ENCODE measurements around the gene TAF5. TPM values are rescaled to one million over a fixed set of nuclear protein-coding genes. Genes with fewer than 3 reads are reported as not detected.
"Not testable (repeated sequence)": the region's sequence is repeated elsewhere in the genome, so short reads cannot be mapped to it uniquely, and the experiment has no call there.

Gene TAF5
- total RNA-seq, 1 experiment from 2014 or later = 5.5 TPM

DNA sequence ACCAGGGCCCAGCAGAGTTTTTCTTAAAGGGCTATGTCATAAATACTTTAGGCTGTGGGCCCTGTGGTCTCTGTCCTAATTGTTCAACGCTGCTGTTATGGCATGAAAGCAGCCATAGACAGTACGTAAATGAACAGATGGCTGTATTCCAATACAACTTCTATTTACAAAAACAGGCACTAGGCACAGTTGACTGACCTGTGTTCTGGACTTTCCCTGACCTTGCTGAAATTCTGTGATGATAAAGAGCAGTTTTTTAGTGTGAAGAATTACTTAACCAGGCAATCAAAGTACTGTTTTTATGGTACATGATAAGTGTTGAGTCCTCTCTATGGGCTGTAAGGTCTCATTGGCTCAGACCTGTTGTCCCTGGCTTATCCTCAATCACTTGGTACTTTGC lies 45.8 kb downstream of the TAF5 start:
- DNase-seq (ENCODE audit: low spot score) = no peak

DNA sequence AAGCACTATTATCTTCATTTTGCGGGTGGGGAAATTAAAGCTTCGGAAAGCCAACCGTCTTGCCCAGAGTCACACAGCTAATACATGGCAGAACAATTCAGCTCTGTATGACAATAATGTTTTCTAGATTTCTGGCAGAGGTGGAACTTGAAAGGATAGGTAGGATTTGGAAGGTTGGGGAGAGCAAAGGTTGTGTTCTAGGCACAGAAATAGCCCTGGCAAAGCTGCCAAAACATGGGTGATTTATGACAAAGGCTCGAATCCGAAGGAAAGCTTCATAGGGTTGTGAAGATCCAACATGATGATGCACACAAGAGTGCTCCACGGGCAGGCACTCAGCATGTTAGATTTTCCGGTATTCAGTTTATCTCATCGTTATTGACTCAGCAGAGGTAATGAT lies 47.8 kb downstream of the TAF5 start:
- DNase-seq (ENCODE audit: low spot score) = no peak

DNA sequence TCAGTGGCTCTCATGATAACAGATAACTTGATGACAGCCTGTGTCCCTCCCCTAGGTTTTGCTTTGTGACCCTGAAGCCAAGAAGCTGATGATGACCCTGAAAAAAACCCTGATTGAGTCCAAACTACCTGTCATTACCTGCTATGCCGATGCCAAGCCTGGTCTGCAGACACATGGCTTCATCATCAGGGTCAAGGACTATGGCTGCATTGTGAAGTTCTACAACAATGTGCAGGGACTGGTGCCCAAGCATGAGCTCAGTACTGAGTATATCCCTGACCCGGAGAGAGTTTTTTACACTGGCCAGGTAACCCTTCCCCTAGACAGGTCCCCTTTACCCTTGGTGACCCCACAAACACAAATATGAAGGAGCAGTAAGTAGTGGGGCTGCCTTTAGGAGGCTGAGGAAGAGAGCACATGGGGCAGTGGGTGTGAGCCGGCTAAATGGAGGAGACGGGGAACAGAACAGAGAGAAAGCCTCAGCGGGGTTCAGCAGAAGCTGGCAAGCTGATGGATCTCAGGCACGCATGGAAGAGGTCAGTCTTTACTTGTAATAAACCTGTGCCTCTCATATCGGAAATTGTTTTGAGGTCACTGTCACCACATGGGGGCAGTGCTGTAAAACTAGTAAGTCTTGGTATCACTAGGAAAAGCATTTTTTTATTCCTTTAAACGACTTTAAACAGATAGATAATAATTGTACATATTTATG lies 48.8 kb downstream of the TAF5 start:
- peak; percentile 79 for DNase-seq (ENCODE audit: low spot score)

DNA sequence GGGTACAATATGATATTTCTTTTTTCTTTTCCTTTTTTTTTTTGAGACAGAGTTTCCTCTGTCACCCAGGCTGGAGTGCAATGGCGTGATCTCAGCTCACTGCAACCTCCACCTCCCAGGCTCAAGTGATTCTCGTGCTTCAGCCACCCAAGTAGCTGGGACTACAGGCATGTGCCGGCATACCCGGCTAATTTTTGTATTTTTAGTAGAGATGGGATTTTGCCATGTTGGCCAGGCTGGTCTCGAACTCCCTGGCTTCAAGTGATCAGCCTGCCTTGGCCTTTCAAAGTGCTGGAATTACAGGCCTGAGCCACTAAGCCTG lies 49.3 kb downstream of the TAF5 start:
- not testable (repeated sequence) for DNase-seq (ENCODE audit: low spot score)

GRCh38 chr10:103417601-103418000 lies 49.8 kb downstream of the TAF5 start:
- DNase-seq (ENCODE audit: low spot score) = no peak

DNA sequence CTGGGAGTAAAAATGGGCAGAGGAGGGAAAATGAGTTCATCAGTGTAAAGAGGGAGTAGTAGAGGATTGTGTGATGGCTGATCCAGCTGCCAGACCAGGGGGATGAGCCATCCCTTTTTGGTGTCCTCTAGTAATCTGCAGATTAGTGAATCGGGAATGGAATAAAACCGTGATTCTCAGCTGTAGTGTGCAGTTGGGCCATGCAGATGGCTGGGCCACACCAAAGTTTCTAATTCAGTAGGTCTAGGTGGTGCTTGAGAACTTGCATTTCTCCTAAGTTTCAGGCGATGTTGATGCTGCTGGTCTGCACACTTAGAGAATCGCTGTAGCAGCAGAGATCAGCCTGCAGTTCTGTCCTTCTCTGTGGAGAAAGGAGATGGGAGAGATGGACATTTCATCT lies 51.3 kb downstream of the TAF5 start:
- DNase-seq (ENCODE audit: low spot score) = no peak

GRCh38 chr10:103423748-103424147 lies 56.0 kb downstream of the TAF5 start:
- DNase-seq (ENCODE audit: low spot score) = no peak

GRCh38 chr10:103427866-103428265 lies 60.1 kb downstream of the TAF5 start:
- no peak for DNase-seq (ENCODE audit: low spot score)

DNA sequence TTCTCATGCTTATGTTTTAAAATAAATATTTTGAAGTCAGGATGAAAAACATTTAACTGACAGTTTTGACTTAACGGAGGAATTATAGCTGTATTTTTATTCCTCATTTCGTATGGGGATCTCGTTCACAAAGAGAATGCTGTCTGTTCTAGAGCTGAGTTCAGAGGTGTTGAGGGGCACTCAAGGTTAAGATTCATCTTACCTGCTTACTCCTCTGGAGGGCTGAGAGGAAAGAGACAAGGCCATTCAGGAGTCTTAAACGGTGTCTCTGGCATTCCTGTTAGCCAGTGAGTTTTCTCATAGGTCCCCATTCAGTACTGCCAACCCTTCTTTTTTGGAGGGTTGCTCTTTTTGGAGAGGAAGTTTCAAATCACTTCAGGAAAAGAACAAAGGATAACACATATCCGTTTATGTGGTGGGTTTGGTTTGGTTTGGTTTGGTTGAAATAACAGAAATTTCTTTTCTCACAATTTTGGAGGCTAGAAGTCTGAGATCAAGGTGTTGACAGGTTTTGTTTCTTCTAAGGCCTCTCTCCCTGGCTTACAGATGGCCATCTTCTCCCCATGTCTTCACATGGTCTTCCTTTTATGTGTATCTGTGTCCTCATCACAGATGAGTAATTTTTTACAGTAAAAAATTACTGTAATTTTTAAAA lies 61.3 kb downstream of the TAF5 start:
- DNase-seq (ENCODE audit: low spot score) = no peak

- DNase-seq (ENCODE audit: low spot score) = no peak
Observed at GRCh38 chr10:103429647-103430046, 61.9 kb downstream of the TAF5 start.

DNA sequence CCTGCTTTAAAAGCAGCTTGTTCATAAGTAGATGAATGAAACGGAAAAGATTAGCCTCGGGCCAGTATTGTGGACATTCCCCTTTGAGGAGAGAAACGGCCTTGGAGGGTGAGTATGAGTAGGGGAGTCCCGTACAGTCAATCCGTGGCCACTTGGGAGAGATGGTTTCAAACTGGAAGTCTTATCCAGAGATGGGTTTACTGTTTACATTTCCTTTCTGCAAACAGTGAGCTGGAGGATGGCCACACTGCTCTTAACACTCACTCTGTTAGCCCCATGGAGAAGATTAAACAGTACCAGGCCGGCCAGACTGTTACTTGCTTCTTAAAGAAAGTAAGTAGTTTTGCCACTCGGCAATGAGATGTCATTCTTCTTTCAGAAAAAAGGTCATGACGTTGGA lies 64.1 kb downstream of the TAF5 start:
- DNase-seq (ENCODE audit: low spot score) = no peak

- DNase-seq (ENCODE audit: low spot score) = no peak
Observed at GRCh38 chr10:103433858-103434257, 66.1 kb downstream of the TAF5 start.

Other genes starting within 250 kb of the TAF5 start
- 35.2 and 39.4 TPM in 2 replicates for gene NT5C2, start 174.7 kb upstream of the TAF5 start, total RNA-seq (2014; rRNA removed; shearing (Covaris generic))
- gene RPEL1, start 122.1 kb upstream of the TAF5 start, total RNA-seq (2014; rRNA removed; shearing (Covaris generic)) = 0.05 and 0.10 TPM in 2 replicates
- not detected in 2 replicates for gene INA, start 90.8 kb upstream of the TAF5 start, total RNA-seq (2014; rRNA removed; shearing (Covaris generic))
- 3.2 and 4.9 TPM in 2 replicates for gene PCGF6, start 16.8 kb upstream of the TAF5 start, total RNA-seq (2014; rRNA removed; shearing (Covaris generic))
- 71.5 and 82.4 TPM in 2 replicates for gene ATP5MK, start 28.5 kb downstream of the TAF5 start, total RNA-seq (2014; rRNA removed; shearing (Covaris generic))
- 34.0 and 40.6 TPM in 2 replicates for gene PDCD11, start 28.6 kb downstream of the TAF5 start, total RNA-seq (2014; rRNA removed; shearing (Covaris generic))
- 3.0 and 3.3 TPM in 2 replicates for gene CALHM2, start 84.4 kb downstream of the TAF5 start, total RNA-seq (2014; rRNA removed; shearing (Covaris generic))
- gene CALHM1, start 90.9 kb downstream of the TAF5 start, total RNA-seq (2014; rRNA removed; shearing (Covaris generic)) = not detected in 2 replicates
- gene CALHM3, start 111.3 kb downstream of the TAF5 start, total RNA-seq (2014; rRNA removed; shearing (Covaris generic)) = not detected in 2 replicates
- gene NEURL1, start 125.7 kb downstream of the TAF5 start, total RNA-seq (2014; rRNA removed; shearing (Covaris generic)) = 5.4 and 7.2 TPM in 2 replicates

All from HT-29 (cell line).